G401 (cell line): ENCODE results near the gene MMP28. TPM values are rescaled to one million over a fixed set of nuclear protein-coding genes. Genes with fewer than 3 reads are reported as not detected.

Experiments used
- DNase-seq: peaks from one replicate; pipeline ENCODE4 v3.0.0-alpha.2; 2015; ENCODE audit warnings: low spot score
- in situ Hi-C: cut with HindIII; loops from 2 replicates; pipeline ENCODE4 v1.10.0; 2016; ENCODE audit warnings: low sequenced_read_pairs, mixed read lengths
- total RNA-seq: library from RNA; depleted of rRNA; stranded (reverse); fragments of >200 nt; shearing (Covaris generic); gene quantifications from 2 replicates; pipeline ENCODE4 v1.2.3, GENCODE V29; 2014; rRNA removed

Gene MMP28
- total RNA-seq, 1 experiment from 2014 or later, result not detected

DNA sequence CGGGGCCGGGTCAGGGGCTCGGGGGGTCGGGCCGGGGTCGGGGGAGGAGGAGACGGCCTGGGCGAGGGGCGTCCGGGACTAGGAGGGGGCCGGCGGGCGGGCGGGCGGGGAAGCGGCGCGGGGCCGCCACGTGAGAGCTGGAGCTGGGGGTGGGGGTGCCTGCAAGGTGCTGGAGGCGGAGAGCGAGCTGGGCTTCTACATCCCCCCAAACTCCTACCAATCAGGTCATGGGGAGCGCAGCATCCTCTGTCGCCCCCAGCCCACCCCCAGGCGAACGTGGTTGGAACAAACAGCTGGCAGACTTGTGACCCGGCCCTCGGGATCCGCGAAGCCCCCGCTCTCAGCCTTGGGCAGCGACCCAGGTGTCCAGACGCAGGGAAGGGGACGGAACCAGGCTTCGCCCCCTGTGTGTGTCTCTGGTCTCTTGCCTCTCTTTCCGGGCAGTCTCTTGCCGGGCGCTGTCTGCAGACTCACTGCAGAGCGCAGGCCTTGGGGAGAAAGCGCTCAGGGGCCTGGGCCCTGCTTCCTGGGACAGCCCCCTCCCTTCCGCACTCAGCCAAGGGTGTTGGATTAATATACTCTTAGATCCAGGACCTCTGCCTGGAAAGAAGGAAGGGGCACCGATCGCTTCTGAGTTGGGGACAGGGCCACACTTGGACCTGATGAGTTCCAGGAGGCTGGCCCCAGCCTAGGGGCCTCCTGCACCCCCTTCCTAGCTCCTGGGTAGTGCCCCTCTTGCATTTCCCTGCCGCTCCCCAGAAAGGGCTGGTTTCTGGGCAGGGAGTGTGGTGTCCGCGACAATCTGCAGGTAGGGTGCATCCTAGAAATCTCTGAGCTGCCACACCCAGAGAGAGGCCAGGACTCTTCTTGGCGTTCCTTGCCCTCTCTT, 63.3 kb downstream of the MMP28 start:
- in situ Hi-C loops, result no loop called here
- DNase-seq, result no peak

DNA sequence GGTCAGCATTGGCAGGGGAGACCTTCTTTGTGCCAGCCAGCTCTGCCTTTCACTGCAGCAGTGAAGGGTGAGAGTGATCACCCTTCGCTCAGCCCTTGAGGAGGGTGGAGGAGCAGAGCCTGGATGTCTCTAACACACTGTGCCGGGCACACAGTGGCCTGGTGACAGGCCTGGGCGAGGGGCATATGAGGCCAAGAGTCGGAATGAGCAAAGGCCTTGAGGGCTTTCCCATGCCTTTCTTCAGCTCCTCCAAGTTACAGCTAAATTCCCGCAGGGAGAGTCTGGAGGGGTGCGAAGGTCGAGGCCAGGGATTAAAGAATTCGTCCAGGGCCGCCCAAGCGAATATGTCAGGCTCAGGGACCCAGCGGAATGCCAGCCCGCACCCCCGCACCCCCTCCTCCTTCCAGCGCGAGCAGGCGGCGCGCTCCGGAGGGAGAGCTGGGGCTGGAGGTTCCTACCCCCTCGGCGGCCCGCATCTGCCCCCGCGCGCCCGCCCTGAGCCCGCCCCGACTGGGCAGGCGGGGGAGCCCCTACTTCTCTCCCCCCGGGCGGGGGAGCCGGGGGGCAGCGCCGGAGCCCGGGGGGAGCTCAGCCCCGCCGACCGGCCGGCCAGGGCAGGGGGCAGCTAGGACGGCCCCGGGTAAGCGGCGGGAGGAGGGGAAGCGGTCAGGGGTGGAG, 64.1 kb downstream of the MMP28 start, which contains the start of gene RASL10B:
Gene RASL10B, plus strand, starts transcription at position 401 of the 678 bp plus-strand sequence. CDS start 3,546 bp downstream, outside the sequence.
- in situ Hi-C loops, result no loop called here
- peak; percentile 63 for DNase-seq

DNA sequence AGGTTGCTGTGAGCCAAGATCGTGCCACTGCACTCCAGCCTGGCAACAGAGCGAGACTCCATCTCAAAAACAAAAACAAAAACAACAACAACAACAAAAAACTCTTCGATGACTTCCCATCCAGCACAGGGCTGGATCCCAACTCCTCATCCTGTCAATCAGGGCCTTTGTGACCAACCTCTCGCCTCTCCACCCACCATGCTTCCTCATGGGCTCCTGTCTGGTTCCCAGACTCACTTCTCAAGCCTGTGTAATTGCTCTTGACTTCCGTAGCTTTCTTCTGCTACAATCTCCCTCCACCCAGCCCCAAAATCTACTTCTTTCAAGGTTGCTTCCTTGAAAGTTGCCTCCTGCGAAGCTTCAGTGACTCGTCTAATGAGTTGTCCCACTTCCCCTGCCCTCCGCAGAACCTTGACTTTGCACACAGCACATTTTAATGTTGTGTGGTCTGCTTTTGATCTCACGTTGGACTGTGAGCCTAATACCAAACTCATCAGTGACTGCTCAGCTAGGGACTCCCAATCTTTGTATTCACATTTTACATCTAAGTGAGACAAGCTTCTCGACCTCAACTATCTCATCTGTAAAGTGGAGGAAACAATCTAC, 64.9 kb downstream of the MMP28 start:
- in situ Hi-C loops, result no loop called here
- DNase-seq, result no peak

DNA sequence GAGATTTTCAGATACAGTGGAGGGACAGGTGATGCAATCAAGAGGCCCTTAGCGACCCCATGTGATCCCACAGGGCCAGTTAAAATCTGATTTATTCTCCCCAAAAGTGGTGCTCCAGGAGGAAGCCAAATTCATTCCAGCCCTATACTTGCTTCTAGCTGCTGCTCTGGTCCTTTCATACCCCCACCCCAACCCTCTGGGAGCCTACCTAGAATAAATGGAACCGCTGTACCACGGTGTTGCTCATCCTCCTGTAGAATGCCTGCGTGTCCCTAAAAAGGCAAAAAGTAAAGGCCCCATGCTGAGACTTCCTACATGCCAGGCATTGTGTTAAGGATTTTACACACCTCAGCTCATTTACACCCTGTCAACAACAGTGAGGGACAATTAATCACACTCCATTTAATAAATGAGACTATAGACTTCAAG, 66.0 kb downstream of the MMP28 start:
- no peak for DNase-seq
- in situ Hi-C loops, result no loop called here

DNA sequence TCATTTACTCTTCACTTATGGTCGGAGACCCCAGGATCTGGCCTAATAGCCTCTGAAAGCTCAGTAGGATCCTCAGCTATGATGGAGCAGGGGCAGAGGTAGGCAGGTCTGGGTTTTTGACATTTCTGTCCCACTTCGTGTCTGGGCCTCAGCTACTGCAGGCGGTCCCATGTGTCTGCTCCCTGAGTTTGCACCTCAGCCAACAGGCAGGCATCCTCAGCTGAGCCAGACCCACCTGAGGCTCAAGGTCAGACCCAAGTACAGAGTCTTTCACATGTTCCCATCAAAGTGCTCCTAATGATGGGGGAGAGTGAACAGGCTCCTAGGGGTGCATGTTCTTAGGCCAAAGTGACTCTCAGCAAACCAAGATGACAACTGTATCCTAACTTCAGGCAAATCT, 66.9 kb downstream of the MMP28 start:
- in situ Hi-C loops, result no loop called here
- DNase-seq, result no peak

DNA sequence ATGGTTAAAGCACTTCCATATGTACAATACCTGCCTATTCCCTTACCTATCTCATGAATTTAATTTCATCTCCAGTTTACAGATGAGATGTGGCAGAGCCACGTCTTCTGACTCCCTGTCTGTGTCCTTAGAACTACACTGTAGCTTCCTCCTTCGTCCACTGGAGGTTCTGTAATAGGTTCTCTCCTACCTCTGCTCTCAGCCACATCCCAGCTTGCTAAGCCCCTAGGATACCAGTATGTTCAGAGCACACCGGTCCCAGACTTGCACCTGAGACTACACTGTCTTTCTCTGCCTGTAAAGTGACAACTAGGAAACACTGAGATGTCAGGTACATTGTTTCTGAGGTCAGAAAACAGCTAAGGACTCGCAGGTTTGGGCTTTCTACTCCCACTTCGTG, 67.8 kb downstream of the MMP28 start:
- in situ Hi-C loops, result no loop called here
- DNase-seq, result no peak

DNA sequence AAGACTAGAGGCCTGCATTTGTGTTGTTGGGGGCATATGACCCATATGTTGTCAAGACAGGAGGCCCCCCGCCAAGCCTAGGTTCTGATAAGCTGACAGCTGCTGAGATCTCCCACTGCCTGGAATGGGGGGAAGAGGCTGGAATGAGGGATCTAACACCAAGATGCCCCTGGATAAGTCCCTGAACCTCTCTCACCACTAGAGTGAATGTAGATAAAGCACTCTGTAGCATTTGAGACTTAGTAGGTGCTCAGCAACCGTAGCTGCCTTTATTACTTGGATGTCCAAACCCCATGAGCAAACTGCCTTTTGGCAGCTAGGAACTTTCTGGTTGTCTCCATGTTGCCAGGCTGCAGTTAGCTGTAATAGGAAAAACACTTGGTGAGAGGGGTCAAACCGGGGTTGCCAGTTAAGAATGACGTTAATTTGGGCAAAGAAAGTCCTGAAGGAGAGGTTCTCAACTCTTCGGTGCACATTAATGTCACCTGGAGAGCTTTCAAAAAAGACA, 68.4 kb downstream of the MMP28 start:
- in situ Hi-C loops, result no loop called here
- no peak for DNase-seq

DNA sequence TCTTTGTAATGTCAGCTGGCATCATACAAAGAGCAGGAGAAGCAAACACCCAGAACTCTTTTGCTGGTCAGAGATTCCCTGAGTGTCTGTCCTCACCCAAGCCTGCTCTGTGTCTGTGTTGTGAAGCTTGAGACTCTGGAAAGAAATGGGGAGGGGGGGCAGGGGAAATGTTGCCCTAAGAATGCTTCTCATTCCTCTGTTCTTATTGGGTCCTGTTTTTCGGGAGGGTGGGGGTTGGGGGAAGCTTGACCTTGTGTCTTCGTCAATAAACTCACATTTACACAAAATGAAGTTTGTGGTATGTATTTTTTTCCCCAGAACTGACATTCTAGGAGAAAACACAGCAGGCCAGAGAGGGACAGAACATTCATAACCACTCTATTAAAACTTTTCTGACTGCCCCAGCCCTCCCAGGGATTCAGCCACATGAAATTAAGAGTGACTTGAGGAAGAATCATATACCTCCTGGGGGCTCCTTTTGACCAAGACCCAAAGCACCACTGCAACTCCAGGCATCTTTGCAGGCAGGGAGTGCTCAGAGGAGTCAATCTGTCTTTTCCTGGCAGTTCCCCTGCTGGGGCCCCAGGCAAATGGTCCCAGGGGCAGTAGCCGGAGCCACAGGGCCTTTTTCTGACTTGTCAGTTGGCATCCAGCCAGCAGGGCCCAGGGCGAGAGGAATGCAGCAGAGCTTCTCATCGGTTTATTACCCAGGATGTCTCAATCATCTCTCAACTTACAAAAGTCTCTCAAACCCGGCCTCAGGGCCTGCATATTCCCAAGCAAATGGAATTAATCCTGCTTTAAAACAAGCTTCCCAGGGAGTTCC, 69.1 kb downstream of the MMP28 start:
- in situ Hi-C loops, result no loop called here

DNA sequence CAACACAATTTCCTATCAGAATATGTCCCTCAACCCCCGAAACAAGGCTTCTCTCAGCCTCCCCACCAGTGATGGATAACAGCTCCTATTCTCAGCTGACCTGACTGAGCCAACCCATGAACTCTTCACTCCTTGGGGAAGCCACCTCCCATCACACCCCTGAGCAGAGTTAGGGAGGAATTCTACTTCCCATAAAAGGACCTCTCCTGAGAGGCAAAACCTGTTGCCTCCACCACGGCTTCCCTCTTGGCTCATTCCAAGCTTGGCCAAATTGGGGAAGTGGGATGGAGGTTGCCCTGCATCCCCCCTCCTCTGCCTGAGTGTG, 69.7 kb downstream of the MMP28 start:
- in situ Hi-C loops, result no loop called here
- no peak for DNase-seq

More for the DNA sequence above, 69.1 kb downstream of the MMP28 start:
- no peak for DNase-seq

DNA sequence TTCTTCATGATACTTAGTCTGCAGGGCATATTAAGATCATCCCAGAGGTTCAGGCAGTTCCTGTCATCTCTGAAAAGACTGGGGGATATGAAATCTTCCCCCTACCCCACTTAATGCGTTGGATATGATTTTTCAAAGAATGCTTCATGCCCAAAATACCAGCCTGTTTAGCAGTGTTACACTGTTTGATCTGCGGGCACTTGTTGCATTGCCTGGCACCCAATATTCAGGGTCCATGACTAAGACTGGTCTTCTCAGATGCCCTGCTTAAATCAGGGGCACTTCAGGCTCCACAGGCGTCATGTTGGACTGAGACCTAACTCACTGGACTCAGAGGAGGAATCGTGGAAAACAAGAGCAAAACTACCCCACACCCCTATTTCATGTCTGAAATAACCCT, 70.4 kb downstream of the MMP28 start:
- DNase-seq, result no peak
- in situ Hi-C loops, result no loop called here

DNA sequence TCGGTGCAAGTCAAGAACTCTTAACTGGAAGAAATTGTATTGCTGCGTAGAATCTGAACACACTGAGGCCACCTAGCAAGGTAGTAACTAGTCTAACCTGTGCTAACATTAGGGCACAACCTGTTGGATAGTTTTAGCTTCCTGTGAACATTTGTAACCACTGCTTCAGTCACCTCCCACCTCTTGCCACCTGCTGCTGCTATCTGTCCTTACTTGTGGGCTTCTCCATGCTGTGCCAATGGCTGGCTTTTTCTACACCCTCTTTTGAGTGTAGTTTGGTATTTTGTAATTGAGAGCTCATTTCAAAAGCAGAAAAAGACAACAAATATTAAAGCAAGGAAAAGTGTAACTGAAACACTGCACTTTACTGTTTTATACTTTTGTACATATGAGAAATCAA, 71.7 kb downstream of the MMP28 start:
- in situ Hi-C loops, result no loop called here
- no peak for DNase-seq

DNA sequence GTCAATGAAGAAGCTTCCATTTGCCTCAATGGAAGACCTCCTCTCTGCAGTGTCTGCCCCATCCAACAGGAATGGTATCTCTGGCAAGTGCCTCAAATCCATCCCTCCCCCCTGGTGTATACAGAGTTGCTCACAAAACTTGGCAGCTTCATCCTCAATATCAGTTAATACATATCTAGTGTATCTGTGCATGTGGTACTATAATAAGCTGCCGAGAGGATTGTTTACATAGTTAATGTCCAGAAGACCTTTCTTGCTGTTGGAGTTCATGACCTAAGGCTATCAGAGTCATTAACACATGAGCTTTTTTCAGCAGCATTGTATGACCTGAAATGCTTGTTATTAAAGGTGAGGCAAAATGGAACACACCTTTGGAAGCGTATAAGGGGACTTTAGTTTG, 78.0 kb downstream of the MMP28 start:
- in situ Hi-C loops, result no loop called here
- no peak for DNase-seq

DNA sequence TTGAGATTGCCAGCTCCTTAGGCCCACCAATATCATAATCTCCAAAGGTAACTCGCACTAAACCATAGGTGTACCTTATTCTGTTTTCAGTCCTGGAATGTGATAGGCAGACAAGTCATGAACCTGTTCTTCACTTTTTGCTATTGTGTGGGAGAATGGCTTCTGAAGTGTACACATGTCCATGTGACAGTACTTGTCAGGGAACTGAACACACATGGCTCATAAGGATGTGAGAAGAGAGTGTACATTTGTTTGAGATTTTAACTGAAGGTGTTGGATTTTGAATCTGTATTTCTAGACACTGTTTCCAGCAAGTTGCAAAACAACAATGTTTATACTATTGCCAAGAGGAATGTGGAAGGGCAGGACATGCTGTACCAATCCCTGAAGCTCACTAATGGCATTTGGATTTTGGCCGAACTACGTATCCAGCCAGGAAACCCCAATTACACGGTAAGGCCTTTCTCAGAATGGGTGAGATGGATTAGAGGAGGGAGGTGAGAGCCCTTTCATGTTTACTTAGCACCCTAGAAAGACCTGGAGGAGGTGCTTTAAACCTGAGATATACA, 78.5 kb downstream of the MMP28 start:
- no peak for DNase-seq
- in situ Hi-C loops, result no loop called here

DNA sequence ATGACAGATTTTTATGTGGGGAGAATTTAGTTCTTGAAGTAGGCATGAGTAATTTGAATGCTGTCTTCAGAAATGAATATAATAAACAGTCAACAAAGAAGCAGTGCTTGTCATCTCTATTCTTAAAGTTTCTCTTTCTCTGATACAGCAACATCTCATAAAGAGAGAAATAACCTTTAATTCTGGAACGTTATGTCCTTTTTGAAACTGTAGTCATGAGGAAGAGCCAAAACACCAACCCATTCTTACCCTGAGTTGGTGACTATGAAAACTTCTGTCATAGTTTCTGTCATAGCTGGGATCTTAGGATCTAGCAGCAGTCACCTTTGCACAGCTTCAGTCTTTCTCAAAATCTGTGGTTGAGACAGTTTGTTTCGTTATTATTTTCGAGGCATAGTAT, 79.3 kb downstream of the MMP28 start:
- in situ Hi-C loops, result no loop called here
- no peak for DNase-seq

Other genes starting within 250 kb of the MMP28 start
- gene SLFN14, start 234.8 kb downstream of the MMP28 start, total RNA-seq, result not detected in 2 replicates
- gene PEX12, start 217.1 kb downstream of the MMP28 start, total RNA-seq, result 2.4 and 5.7 TPM in 2 replicates
- 104 and 126 TPM in 2 replicates for gene AP2B1, start 208.3 kb downstream of the MMP28 start, total RNA-seq
- 18.4 and 19.5 TPM in 2 replicates for gene RASL10B, start 64.0 kb downstream of the MMP28 start, total RNA-seq
- not detected in 2 replicates for gene GAS2L2, start 42.4 kb downstream of the MMP28 start, total RNA-seq
- not detected in 2 replicates for gene C17orf50, start 34.8 kb downstream of the MMP28 start, total RNA-seq
- gene TAF15, start 13.8 kb upstream of the MMP28 start, total RNA-seq, result 18.2 and 23.9 TPM in 2 replicates
- not detected in 2 replicates for gene HEATR9, start 73.2 kb upstream of the MMP28 start, total RNA-seq
- gene CCL5, start 84.7 kb upstream of the MMP28 start, total RNA-seq, result not detected in 2 replicates
- gene RDM1, start 135.1 kb upstream of the MMP28 start, total RNA-seq, result 2.2 and 4.7 TPM in 2 replicates
- not detected in 2 replicates for gene LYZL6, start 148.1 kb upstream of the MMP28 start, total RNA-seq
- gene CCL16, start 185.9 kb upstream of the MMP28 start, total RNA-seq, result not detected in 2 replicates
- gene CCL14, start 191.1 kb upstream of the MMP28 start, total RNA-seq, result not detected in 2 replicates
- gene CCL15, start 205.9 kb upstream of the MMP28 start, total RNA-seq, result not detected in 2 replicates
- not detected in 2 replicates for gene CCL23, start 222.3 kb upstream of the MMP28 start, total RNA-seq